WTC11 (cell line): ENCODE data around the gene MLH3. TPM values are rescaled to one million over a fixed set of nuclear protein-coding genes. Genes with fewer than 3 reads are reported as not detected.

ENCODE experiments used
- ATAC-seq: fragments of 200-7000 bp; cut with Tn5 transposase; 2 replicates; pipeline ENCODE4 v1.10.0; 2021; ENCODE audit warnings: mild to moderate bottlenecking, moderate library complexity
- CTCF ChIA-PET: fragments of 300-600 bp; sonication (Branson Sonifier 250); formaldehyde crosslinking; loops from one replicate; lab custom pipeline; 2021; ENCODE audit warnings: antibody characterized with exemption; lab: Charles Lee
- POLR2A ChIA-PET: fragments of 350-600 bp; sonication (Branson Sonifier 250); formaldehyde crosslinking; loops from one replicate; lab custom pipeline; 2021; ENCODE audit warnings: antibody characterized with exemption; lab: Charles Lee
- DNase-seq: peaks from one replicate; pipeline ENCODE4 v3.0.0; 2021; ENCODE audit warnings: low spot score
- H3K27ac Mint-ChIP-seq: 2 replicates; pipeline ENCODE4 v1.8.0; 2021; ENCODE audit warnings: mixed read lengths
- H3K27me3 Mint-ChIP-seq: 2 replicates; pipeline ENCODE4 v1.8.0; 2021; ENCODE audit warnings: low read depth, mild to moderate bottlenecking, moderate library complexity, mixed read lengths
- H3K36me3 Mint-ChIP-seq: 2 replicates; pipeline ENCODE4 v1.8.0; 2021; ENCODE audit warnings: mixed read lengths
- H3K4me1 Mint-ChIP-seq: 2 replicates; pipeline ENCODE4 v1.8.0; 2022; ENCODE audit warnings: mixed read lengths
- H3K4me3 Mint-ChIP-seq: 2 replicates; pipeline ENCODE4 v1.8.0; 2021; ENCODE audit warnings: mild to moderate bottlenecking, moderate library complexity, mixed read lengths
- H3K9me3 Mint-ChIP-seq: 2 replicates; pipeline ENCODE4 v1.8.0; 2021; ENCODE audit warnings: mixed read lengths
- ATF1 ChIP-seq: sonication (generic); formaldehyde crosslinking; IDR thresholded peaks from 2 replicates; pipeline ENCODE4 v1.8.1; 2023; ENCODE audit warnings: mild to moderate bottlenecking, moderate library complexity, missing genetic modification reagents
- GABPB1 ChIP-seq: sonication (generic); formaldehyde crosslinking; IDR thresholded peaks from 2 replicates; pipeline ENCODE4 v1.8.1; 2023; ENCODE audit warnings: mild to moderate bottlenecking, missing genetic modification reagents
- GRHL2 ChIP-seq: fragments of 250-450 bp; sonication (Bioruptor Pico); IDR thresholded peaks from 2 replicates; pipeline ENCODE4 v1.8.0; 2022; ENCODE audit warnings: mild to moderate bottlenecking, moderate library complexity; ENCODE audit not compliant: insufficient replicate concordance, severe bottlenecking
- IRF2 ChIP-seq: sonication (generic); formaldehyde crosslinking; IDR thresholded peaks from 2 replicates; pipeline ENCODE4 v1.8.0; 2022; ENCODE audit warnings: low read depth, missing genetic modification reagents, borderline replicate concordance
- KAT7 ChIP-seq: sonication (generic); formaldehyde crosslinking; IDR thresholded peaks from 2 replicates; pipeline ENCODE4 v1.8.1; 2023; ENCODE audit warnings: missing genetic modification reagents, mild to moderate bottlenecking, borderline replicate concordance
- NFE2L1 ChIP-seq: sonication (generic); formaldehyde crosslinking; IDR thresholded peaks from 2 replicates; pipeline ENCODE4 v1.8.1; 2023; ENCODE audit warnings: missing genetic modification reagents
- NR3C1 ChIP-seq: sonication (generic); formaldehyde crosslinking; conservative IDR thresholded peaks from 2 replicates; pipeline ENCODE4 v1.8.1; 2023; ENCODE audit warnings: low read depth, mild to moderate bottlenecking, missing genetic modification reagents
- PRRX2 ChIP-seq: fragments of 250-450 bp; sonication (Bioruptor Pico); IDR thresholded peaks from 2 replicates; pipeline ENCODE4 v1.8.0; 2021; ENCODE audit warnings: mild to moderate bottlenecking
- RELA ChIP-seq: sonication (generic); formaldehyde crosslinking; IDR thresholded peaks from 2 replicates; pipeline ENCODE4 v1.8.1; 2022; ENCODE audit warnings: missing genetic modification reagents, mild to moderate bottlenecking, borderline replicate concordance
- SMAD3 ChIP-seq: sonication (generic); formaldehyde crosslinking; IDR thresholded peaks from 2 replicates; pipeline ENCODE4 v1.8.0; 2022; ENCODE audit warnings: missing genetic modification reagents, mild to moderate bottlenecking, borderline replicate concordance
- SMAD4 ChIP-seq: sonication (generic); formaldehyde crosslinking; IDR thresholded peaks from 2 replicates; pipeline ENCODE4 v1.8.0; 2022; ENCODE audit warnings: mild to moderate bottlenecking, missing genetic modification reagents
- TP53 ChIP-seq: sonication (generic); formaldehyde crosslinking; IDR thresholded peaks from 2 replicates; pipeline ENCODE4 v1.8.1; 2023; ENCODE audit warnings: mild to moderate bottlenecking, missing genetic modification reagents
- ZBTB21 ChIP-seq: sonication (generic); formaldehyde crosslinking; IDR thresholded peaks from 2 replicates; pipeline ENCODE4 v1.8.1; 2023; ENCODE audit warnings: mild to moderate bottlenecking, missing genetic modification reagents, borderline replicate concordance
- ZNF121 ChIP-seq: sonication (generic); formaldehyde crosslinking; IDR thresholded peaks from 2 replicates; pipeline ENCODE4 v1.8.0; 2023; ENCODE audit warnings: missing genetic modification reagents
- total RNA-seq: library from RNA; stranded (reverse); gene quantifications from 3 replicates; pipeline ENCODE4 v1.2.3, GENCODE V29; 2021
- TF ChIP-seq, protein P1 (sequence below): fragments of 250-450 bp; sonication (Bioruptor Pico); conservative IDR thresholded peaks from 2 replicates; pipeline ENCODE4 v1.9.0; 2021; ENCODE audit warnings: mild to moderate bottlenecking
- TF ChIP-seq, protein P2 (sequence below): sonication (generic); formaldehyde crosslinking; IDR thresholded peaks from 2 replicates; pipeline ENCODE4 v1.8.0; 2022; ENCODE audit warnings: mild to moderate bottlenecking, missing genetic modification reagents
- TF ChIP-seq, protein P3 (sequence below): sonication (generic); formaldehyde crosslinking; IDR thresholded peaks from 2 replicates; pipeline ENCODE4 v1.8.1; 2023; ENCODE audit warnings: mild to moderate bottlenecking, missing genetic modification reagents, moderate library complexity
- TF ChIP-seq, protein P4 (sequence below): sonication (generic); formaldehyde crosslinking; IDR thresholded peaks from 2 replicates; pipeline ENCODE4 v1.8.1; 2022; ENCODE audit warnings: low read depth, missing genetic modification reagents, borderline replicate concordance
- TF ChIP-seq, protein P5 (sequence below): sonication (generic); formaldehyde crosslinking; IDR thresholded peaks from 2 replicates; pipeline ENCODE4 v1.8.1; 2023; ENCODE audit warnings: mild to moderate bottlenecking, missing genetic modification reagents
- TF ChIP-seq, protein P6 (sequence below): sonication (generic); formaldehyde crosslinking; IDR thresholded peaks from 2 replicates; pipeline ENCODE4 v1.8.1; 2023; ENCODE audit warnings: mild to moderate bottlenecking, missing genetic modification reagents, borderline replicate concordance
- TF ChIP-seq, protein P7 (sequence below): fragments of 200-600 bp; IDR thresholded peaks from 2 replicates; pipeline ENCODE4 v1.8.0; 2022; ENCODE audit warnings: antibody characterized with exemption
- TF ChIP-seq, protein P8 (sequence below): sonication (generic); formaldehyde crosslinking; IDR thresholded peaks from 2 replicates; pipeline ENCODE4 v1.8.1; 2023; ENCODE audit warnings: mild to moderate bottlenecking, missing genetic modification reagents, moderate library complexity

MLH3 gene
- total RNA-seq, 1 experiment from 2014 or later, result 16.7 TPM

DNA sequence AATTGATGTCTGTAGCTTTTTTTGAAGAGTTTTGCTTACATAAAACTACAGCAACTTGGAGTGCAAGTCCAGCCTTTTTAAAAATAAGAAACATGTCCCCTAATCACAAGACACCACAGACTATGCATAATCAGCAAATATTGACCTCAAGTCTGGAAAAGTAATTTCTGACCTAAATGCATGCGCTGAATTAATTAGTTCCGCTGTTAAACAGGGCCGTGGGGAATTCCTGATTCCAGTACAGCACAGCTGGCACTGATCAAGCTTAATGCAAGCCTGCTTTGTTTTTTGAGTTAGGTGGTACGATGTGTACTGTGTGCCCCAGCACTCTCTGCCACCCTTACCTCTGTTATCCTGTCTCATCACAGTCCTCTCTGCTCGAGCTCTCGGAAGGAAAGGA lies 9.2 kb downstream of the MLH3 start:
- peaks cover 18% of the 10 kb centered on the region for H3K36me3 Mint-ChIP-seq
- no peaks in the 10 kb centered on the region for H3K9me3 Mint-ChIP-seq
- no peak for ATAC-seq
- TF ChIP-seq, protein P1, sequence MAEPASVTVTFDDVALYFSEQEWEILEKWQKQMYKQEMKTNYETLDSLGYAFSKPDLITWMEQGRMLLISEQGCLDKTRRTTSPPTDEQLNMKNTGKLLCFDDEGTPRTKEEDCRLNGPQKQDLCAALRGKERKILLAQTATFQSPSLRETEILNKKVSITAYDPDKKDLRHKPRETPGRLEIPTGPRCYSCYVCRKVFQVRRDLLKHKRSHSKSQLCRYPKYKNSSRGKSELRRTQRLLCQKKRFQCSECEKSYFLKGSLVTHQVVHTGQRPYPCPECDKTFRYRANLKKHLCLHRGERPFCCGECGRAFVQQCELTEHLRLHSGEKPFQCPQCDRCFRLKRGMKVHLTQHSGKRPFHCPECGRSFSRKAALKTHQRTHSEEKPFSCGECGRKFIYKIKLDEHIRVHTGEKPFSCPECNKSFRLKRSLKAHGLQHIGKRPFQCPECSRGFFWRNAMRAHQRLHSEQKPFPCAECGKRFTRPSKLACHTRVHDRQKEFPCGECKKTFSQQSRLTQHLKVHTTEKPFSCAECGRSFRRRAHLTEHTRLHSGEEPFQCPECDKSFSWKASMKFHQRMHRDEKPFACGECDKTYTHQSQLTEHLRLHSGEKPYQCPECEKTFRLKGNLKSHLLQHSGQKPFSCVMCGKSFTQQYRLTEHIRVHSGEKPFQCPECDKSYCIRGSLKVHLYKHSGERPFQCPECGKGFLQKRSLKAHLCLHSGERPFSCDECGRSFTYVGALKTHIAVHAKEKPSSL (CRISPR knock-in tag), result no peak
- no peak for TF ChIP-seq SMAD3 (CRISPR knock-in tag)
- TF ChIP-seq, protein P2, sequence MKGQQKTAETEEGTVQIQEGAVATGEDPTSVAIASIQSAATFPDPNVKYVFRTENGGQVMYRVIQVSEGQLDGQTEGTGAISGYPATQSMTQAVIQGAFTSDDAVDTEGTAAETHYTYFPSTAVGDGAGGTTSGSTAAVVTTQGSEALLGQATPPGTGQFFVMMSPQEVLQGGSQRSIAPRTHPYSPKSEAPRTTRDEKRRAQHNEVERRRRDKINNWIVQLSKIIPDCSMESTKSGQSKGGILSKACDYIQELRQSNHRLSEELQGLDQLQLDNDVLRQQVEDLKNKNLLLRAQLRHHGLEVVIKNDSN (CRISPR knock-in tag), result no peak
- no peak for TF ChIP-seq PRRX2 (CRISPR knock-in tag)
- no peak for TF ChIP-seq ATF1
- TF ChIP-seq GRHL2 (CRISPR knock-in tag), result no peak
- TF ChIP-seq, protein P3, sequence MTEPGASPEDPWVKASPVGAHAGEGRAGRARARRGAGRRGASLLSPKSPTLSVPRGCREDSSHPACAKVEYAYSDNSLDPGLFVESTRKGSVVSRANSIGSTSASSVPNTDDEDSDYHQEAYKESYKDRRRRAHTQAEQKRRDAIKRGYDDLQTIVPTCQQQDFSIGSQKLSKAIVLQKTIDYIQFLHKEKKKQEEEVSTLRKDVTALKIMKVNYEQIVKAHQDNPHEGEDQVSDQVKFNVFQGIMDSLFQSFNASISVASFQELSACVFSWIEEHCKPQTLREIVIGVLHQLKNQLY, result no peak
- TF ChIP-seq, protein P4, sequence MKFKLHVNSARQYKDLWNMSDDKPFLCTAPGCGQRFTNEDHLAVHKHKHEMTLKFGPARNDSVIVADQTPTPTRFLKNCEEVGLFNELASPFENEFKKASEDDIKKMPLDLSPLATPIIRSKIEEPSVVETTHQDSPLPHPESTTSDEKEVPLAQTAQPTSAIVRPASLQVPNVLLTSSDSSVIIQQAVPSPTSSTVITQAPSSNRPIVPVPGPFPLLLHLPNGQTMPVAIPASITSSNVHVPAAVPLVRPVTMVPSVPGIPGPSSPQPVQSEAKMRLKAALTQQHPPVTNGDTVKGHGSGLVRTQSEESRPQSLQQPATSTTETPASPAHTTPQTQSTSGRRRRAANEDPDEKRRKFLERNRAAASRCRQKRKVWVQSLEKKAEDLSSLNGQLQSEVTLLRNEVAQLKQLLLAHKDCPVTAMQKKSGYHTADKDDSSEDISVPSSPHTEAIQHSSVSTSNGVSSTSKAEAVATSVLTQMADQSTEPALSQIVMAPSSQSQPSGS (CRISPR knock-in tag), result no peak
- TF ChIP-seq RELA, result no peak
- TF ChIP-seq TP53 (CRISPR knock-in tag), result no peak
- TF ChIP-seq, protein P5, sequence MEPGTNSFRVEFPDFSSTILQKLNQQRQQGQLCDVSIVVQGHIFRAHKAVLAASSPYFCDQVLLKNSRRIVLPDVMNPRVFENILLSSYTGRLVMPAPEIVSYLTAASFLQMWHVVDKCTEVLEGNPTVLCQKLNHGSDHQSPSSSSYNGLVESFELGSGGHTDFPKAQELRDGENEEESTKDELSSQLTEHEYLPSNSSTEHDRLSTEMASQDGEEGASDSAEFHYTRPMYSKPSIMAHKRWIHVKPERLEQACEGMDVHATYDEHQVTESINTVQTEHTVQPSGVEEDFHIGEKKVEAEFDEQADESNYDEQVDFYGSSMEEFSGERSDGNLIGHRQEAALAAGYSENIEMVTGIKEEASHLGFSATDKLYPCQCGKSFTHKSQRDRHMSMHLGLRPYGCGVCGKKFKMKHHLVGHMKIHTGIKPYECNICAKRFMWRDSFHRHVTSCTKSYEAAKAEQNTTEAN (CRISPR knock-in tag), result no peak
- no peak for TF ChIP-seq ZNF121 (CRISPR knock-in tag)
- no peak for TF ChIP-seq KAT7 (CRISPR knock-in tag)
- TF ChIP-seq SMAD4 (CRISPR knock-in tag), result no peak
- TF ChIP-seq NFE2L1 (CRISPR knock-in tag), result no peak
- no peak for TF ChIP-seq NR3C1 (CRISPR knock-in tag)
- CTCF ChIA-PET, result interaction anchor here (1.3 kb wide), 1 partner anchor 181 kb away, joined by 3 read pairs; no protein-coding TSS in a partner anchor
- H3K27ac Mint-ChIP-seq, result no peak overlapping the region
- H3K4me1 Mint-ChIP-seq, result no peaks in the 10 kb centered on the region; the same call in 1 of the 2 replicates
- no peak overlapping the region for H3K4me3 Mint-ChIP-seq
- H3K27me3 Mint-ChIP-seq, result no peaks in the 10 kb centered on the region
- no peak for DNase-seq
- POLR2A ChIA-PET, result no interaction called here

DNA sequence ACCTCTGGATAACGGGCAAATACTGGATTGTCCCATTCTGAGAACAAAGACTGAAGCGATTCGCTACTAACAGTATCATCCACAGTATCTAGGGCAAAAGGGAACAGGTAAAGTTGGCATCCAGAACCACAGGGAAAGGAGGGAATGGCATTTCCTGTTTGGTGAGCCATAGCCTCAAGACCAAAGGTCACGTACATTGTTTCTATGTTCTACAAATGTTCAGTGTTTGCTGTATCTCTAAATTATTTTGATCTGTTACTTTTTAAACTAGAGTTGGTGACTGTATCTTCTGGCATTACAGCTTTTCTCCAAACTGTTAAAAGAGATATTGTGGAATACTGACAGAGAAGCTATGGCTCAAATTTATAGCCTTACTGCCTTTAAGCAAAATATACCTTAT lies 9.7 kb downstream of the MLH3 start:
- H3K4me1 Mint-ChIP-seq, result no peaks in the 10 kb centered on the region
- no peak overlapping the region for H3K4me3 Mint-ChIP-seq
- no peaks in the 10 kb centered on the region for H3K9me3 Mint-ChIP-seq
- POLR2A ChIA-PET, result no interaction called here
- no peaks in the 10 kb centered on the region for H3K27me3 Mint-ChIP-seq
- H3K36me3 Mint-ChIP-seq, result peaks cover 21% of the 10 kb centered on the region
- ATAC-seq (no peak), DNase-seq (no peak)
- CTCF ChIA-PET, result interaction anchor here (1.3 kb wide), 1 partner anchor 181 kb away, joined by 3 read pairs; no protein-coding TSS in a partner anchor
- H3K27ac Mint-ChIP-seq, result no peak overlapping the region
- TF ChIP-seq, protein P3, result no peak
- TF ChIP-seq IRF2 (CRISPR knock-in tag), result no peak
- TF ChIP-seq, protein P6, sequence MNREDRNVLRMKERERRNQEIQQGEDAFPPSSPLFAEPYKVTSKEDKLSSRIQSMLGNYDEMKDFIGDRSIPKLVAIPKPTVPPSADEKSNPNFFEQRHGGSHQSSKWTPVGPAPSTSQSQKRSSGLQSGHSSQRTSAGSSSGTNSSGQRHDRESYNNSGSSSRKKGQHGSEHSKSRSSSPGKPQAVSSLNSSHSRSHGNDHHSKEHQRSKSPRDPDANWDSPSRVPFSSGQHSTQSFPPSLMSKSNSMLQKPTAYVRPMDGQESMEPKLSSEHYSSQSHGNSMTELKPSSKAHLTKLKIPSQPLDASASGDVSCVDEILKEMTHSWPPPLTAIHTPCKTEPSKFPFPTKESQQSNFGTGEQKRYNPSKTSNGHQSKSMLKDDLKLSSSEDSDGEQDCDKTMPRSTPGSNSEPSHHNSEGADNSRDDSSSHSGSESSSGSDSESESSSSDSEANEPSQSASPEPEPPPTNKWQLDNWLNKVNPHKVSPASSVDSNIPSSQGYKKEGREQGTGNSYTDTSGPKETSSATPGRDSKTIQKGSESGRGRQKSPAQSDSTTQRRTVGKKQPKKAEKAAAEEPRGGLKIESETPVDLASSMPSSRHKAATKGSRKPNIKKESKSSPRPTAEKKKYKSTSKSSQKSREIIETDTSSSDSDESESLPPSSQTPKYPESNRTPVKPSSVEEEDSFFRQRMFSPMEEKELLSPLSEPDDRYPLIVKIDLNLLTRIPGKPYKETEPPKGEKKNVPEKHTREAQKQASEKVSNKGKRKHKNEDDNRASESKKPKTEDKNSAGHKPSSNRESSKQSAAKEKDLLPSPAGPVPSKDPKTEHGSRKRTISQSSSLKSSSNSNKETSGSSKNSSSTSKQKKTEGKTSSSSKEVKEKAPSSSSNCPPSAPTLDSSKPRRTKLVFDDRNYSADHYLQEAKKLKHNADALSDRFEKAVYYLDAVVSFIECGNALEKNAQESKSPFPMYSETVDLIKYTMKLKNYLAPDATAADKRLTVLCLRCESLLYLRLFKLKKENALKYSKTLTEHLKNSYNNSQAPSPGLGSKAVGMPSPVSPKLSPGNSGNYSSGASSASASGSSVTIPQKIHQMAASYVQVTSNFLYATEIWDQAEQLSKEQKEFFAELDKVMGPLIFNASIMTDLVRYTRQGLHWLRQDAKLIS (CRISPR knock-in tag), result no peak
- TF ChIP-seq NFE2L1 (CRISPR knock-in tag), result no peak
- TF ChIP-seq, protein P7, sequence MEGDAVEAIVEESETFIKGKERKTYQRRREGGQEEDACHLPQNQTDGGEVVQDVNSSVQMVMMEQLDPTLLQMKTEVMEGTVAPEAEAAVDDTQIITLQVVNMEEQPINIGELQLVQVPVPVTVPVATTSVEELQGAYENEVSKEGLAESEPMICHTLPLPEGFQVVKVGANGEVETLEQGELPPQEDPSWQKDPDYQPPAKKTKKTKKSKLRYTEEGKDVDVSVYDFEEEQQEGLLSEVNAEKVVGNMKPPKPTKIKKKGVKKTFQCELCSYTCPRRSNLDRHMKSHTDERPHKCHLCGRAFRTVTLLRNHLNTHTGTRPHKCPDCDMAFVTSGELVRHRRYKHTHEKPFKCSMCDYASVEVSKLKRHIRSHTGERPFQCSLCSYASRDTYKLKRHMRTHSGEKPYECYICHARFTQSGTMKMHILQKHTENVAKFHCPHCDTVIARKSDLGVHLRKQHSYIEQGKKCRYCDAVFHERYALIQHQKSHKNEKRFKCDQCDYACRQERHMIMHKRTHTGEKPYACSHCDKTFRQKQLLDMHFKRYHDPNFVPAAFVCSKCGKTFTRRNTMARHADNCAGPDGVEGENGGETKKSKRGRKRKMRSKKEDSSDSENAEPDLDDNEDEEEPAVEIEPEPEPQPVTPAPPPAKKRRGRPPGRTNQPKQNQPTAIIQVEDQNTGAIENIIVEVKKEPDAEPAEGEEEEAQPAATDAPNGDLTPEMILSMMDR, result no peak
- TF ChIP-seq GABPB1 (CRISPR knock-in tag), result no peak
- TF ChIP-seq, protein P8, sequence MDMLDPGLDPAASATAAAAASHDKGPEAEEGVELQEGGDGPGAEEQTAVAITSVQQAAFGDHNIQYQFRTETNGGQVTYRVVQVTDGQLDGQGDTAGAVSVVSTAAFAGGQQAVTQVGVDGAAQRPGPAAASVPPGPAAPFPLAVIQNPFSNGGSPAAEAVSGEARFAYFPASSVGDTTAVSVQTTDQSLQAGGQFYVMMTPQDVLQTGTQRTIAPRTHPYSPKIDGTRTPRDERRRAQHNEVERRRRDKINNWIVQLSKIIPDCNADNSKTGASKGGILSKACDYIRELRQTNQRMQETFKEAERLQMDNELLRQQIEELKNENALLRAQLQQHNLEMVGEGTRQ (CRISPR knock-in tag), result no peak
- no peak for TF ChIP-seq ZBTB21
